Stimulated activated CD8-positive, alpha-beta memory T cell treated with anti-CD3 and anti-CD28 coated beads, Interleukin-2, amount 100 ng/mL, for 1 hour (primary cell): ENCODE measurements around the gene QRFP.
"Not testable (repeated sequence)": the region's sequence is repeated elsewhere in the genome, so short reads cannot be mapped to it uniquely, and the experiment has no call there.

ENCODE experiments used
- DNase-seq, 2 donors: peaks; one replicate each; pipeline ENCODE4 v3.0.0-alpha.2; 2020; ENCODE audit warnings: low read depth in 2 of 2

QRFP gene

DNA sequence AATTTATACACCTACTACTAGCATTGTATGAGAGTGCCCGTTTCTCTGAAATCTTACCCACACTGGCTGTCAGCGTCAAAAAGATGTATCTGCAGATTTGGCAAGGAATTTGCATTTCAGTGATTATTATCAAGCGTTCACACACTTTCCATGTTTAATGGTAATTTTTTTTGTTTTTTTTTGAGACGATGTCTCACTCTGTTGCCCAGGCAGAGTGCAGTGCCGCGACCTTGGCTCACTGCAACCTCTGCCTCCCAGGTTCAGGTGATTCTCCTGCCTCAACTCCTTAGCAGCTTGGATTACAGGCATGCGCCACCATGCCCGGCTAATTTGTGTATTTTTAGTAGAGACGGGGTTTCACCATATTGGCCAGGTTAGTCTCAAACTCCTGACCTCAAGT lies 47.3 kb downstream of the QRFP start:
- DNase-seq: no peak

DNA sequence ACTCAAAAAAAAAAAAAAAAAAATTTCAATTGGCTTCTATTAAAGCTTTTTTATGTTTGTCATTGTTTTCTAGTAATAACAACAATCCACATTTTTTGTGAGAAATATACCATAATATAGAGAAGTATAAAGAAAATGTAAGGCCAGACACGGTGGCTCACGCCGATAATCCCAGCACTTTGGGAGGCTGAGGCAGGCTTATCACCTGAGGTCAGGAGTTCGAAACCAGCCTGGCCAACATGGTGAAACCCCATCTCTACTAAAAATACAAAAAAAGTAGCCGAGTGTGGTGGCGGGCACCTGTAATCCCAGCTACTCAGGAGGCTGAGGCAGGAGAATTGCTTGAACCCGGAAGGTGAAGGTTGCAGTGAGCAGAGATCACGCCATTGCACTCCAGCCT lies 48.1 kb downstream of the QRFP start:
- not testable (repeated sequence) for DNase-seq

GRCh38 chr9:130847306-130848217 lies 49.0 kb downstream of the QRFP start:
- no peak for DNase-seq

GRCh38 chr9:130846487-130847305 lies 49.9 kb downstream of the QRFP start:
- no peak for DNase-seq

DNA sequence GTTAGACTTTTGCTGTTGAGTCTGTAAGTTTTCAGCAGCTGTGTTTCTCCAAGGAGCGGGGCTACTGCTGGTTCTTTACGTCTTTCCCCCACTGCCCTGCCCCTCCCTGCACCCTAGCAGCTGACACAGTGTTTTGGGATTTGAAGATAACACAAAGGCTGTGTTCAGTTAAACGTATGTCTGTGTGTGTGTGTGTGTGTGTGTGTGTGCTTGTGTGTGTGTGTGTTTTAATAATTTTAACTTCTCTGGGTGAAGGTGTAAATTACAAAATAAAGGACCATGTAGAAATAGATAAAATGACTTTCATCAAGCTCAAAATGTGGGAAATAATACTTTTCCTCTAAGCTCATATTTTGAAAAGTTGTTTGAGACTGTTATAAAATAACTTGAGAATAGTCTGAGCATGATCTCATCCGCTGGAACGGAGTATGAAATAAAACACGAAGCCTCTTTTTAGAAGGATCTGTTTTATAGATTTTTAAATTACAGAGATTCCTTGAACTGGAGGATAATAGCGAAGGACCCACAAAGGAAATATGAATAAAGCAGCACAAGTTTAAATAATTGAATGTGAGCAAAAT lies 50.6 kb downstream of the QRFP start:
- no peak for DNase-seq

DNA sequence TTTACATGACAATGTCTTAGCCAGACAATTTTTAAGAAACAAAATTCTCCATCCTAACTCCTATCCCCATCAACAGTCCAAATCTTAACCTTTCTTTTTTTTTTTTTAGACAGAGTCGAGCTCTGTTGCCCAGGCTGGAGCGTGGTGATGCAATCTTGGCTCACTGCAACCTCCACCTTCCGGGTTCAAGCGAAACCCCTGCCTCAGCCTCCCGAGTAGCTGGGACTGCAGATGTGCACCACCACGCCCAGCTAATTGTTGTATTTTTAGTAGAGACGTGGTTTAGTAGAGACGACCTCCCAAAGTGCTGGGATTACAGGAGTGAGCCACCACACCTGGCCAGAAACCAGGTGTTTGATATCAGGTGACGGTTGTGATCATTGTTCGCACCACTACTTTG lies 51.4 kb downstream of the QRFP start:
- no peak for DNase-seq

- DNase-seq: no peak
Measured at GRCh38 chr9:130844044-130844451, 52.6 kb downstream of the QRFP start.

DNA sequence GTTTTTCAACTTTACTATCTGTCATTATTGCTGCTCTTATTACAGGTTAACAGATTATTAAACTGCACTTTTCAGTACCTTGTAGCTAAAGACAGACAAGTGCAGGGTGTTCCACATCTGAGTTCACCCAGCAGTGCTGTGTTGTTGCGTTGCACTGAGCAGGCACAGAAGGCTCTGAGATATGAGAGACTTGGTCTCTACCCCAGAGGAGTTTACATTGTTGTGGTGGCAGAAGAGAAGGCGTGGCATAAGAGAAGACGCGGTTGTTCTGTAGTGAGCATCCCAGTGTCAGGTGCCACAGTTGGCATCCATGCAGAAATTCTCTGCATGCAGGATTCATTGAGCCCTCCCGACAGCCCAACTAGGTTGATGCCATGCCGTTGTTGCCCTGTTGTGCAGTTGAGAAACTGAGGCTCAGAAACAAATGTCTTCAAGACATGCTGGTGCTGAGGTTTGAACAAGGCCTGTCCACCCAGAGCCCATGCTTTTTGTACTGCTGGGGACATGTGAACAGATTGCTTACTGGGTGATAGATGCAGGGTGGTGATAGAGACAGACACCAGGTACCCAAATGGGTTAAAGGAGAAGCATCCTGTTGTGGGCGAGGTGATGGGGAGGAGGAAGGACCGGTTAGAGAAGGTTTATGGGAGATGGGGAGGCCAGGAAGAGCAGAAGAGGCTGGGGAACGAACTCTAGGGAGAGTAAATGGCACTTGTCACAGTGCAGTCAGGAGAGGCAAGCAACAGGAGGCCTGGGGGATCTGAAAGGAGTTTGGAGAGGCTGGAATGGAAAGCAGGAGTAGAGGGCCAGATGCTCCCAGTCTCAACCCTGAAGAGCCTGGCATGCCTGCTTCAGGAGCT lies 53.3 kb downstream of the QRFP start:
- no peak for DNase-seq
